Effector memory CD4-positive, alpha-beta T cell (primary cell): ENCODE measurements around the gene GOLGA7B.

Source experiments
- DNase-seq, 3 donors: peaks; one replicate each; pipeline ENCODE4 v3.0.0-alpha.2; 2020
- H3K27ac ChIP-seq: 2 replicates; pipeline ENCODE4 v1.7.0; 2013; ENCODE audit warnings: mild to moderate bottlenecking, low read length, moderate library complexity; ENCODE audit not compliant: insufficient read depth, poor library complexity, severe bottlenecking
- H3K27me3 ChIP-seq: replicated peaks from 2 replicates; pipeline ENCODE4 v1.7.0; 2013; ENCODE audit warnings: mild to moderate bottlenecking, low read length; ENCODE audit not compliant: insufficient read depth, control insufficient read depth, poor library complexity, severe bottlenecking
- H3K36me3 ChIP-seq: 2 replicates; pipeline ENCODE4 v1.7.0; 2013; ENCODE audit warnings: mild to moderate bottlenecking, low read length, moderate library complexity; ENCODE audit not compliant: control insufficient read depth, insufficient read depth
- H3K4me1 ChIP-seq: 2 replicates; pipeline ENCODE4 v1.7.0; 2013; ENCODE audit warnings: low read length, mild to moderate bottlenecking; ENCODE audit not compliant: control insufficient read depth, insufficient read depth, poor library complexity, severe bottlenecking
- H3K4me3 ChIP-seq: 2 replicates; pipeline ENCODE4 v1.7.0; 2013; ENCODE audit warnings: low read length, low read depth, mild to moderate bottlenecking; ENCODE audit not compliant: insufficient read depth, poor library complexity, severe bottlenecking
- H3K9me3 ChIP-seq: 2 replicates; pipeline ENCODE4 v1.7.0; 2013; ENCODE audit warnings: mild to moderate bottlenecking, low read length, moderate library complexity; ENCODE audit not compliant: control insufficient read depth

GOLGA7B gene

DNA sequence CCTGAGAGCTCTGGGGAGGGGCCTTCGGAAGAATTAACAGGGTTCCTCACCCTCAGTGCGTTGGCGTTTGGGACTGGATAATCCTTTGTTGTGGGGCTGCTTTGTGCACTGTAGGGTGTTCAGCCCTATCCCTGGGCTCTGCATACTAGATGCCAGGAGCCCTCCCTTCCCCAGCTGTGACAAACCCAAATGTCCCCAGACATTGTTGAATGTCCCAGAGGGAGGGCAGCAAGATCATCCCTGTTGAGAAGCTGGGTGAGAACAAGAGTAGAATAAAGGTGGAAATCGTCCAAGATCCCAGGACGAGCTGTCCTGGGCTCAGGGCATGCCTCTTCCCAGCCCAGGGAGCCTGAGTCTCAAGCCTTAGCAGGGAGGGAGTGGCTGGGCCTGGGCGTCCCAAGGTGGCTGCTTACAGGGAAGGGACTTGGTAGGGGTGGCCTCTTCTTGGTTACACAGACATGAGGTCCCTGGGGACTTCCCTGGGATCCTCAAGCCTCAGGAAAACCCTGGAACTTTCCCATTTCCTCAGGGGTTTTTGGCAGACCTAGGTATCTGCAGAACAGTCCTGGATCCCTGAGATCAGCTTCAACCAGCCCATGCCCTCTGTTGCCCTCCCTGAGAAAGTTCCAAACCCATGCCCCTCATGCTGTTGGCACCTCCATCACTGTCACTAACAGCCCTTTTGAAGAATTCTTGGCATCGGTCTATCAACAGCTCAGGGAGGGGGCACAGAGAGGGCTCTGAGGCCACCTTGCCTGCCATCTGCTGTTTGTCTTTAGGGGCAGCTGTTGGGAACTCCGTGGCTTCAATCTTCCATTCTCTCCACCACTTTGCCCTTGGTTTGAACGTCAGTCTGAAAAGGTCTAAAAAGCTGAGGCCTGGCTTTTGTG is 53.7 kb downstream of the GOLGA7B start:
- H3K27me3 ChIP-seq, result no peaks in the 10 kb centered on the region
- H3K9me3 ChIP-seq, result no peaks in the 10 kb centered on the region
- H3K4me1 ChIP-seq, result no peaks in the 10 kb centered on the region
- no peak overlapping the region for H3K4me3 ChIP-seq
- no peaks in the 10 kb centered on the region for H3K36me3 ChIP-seq
- H3K27ac ChIP-seq, result no peak overlapping the region
- DNase-seq, result no peak

DNA sequence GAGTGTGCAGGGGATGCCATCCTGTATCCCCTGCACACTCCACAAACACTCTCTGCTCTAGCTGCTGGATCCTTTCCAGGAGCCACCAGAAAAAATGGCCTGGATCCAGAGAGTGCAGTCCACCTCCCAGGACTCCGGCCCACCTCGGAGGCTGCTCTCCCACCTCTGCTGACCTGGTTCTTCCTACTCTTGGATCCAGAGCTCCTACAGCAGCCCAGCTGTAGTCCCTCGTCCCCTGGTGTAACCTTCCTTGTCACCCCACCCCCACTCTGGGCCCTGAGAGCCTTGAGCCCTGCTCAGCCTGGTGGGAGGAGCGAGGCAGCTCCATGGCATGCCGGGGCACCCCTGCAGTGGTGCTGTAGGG is 54.4 kb downstream of the GOLGA7B start:
- no peaks in the 10 kb centered on the region for H3K27me3 ChIP-seq
- H3K9me3 ChIP-seq, result no peaks in the 10 kb centered on the region
- no peak for DNase-seq
- no peaks in the 10 kb centered on the region for H3K4me1 ChIP-seq
- H3K27ac ChIP-seq, result no peak overlapping the region
- no peak overlapping the region for H3K4me3 ChIP-seq
- H3K36me3 ChIP-seq, result no peaks in the 10 kb centered on the region

DNA sequence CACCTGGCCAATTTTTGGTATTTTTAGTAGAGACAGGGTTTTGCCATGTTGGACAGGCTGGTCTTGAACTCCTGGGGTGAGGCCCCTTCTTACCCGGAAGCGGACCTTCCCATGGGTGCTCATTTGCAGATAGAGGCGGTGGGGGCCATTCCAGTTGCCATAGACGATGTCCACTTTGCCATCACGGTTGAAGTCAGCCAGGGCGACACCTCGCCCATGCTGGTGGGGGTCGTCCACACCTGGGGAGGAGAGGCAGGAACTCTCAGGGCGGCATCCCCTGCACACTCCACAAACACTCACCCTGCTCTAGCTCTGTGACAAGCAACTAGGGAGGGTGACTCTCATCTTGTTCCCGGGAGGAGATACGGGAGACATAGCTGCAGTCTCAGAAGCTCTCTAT is 54.9 kb downstream of the GOLGA7B start:
- Histone ChIP-seq H3K9me3 (no peaks in the 10 kb centered on the region), H3K27me3 (no peaks in the 10 kb centered on the region)

GRCh38 chr10:97905276-97905675 is 55.6 kb downstream of the GOLGA7B start:
- Histone ChIP-seq H3K9me3 (no peaks in the 10 kb centered on the region), H3K36me3 (no peaks in the 10 kb centered on the region), H3K27me3 (no peaks in the 10 kb centered on the region), H3K4me1 (no peaks in the 10 kb centered on the region), H3K4me3 (no peak overlapping the region), H3K27ac (no peak overlapping the region)
- DNase-seq, result no peak

More for the DNA sequence above, 54.9 kb downstream of the GOLGA7B start:
- DNase-seq, result no peak
- Histone ChIP-seq H3K4me3 (no peak overlapping the region), H3K36me3 (no peaks in the 10 kb centered on the region), H3K27ac (no peak overlapping the region), H3K4me1 (no peaks in the 10 kb centered on the region)

- Histone ChIP-seq H3K36me3 (no peaks in the 10 kb centered on the region), H3K9me3 (no peaks in the 10 kb centered on the region), H3K4me1 (no peaks in the 10 kb centered on the region), H3K27me3 (no peaks in the 10 kb centered on the region), H3K27ac (no peak overlapping the region), H3K4me3 (no peak overlapping the region)
- no peak for DNase-seq
Observed at GRCh38 chr10:97907211-97907610, 57.6 kb downstream of the GOLGA7B start.

DNA sequence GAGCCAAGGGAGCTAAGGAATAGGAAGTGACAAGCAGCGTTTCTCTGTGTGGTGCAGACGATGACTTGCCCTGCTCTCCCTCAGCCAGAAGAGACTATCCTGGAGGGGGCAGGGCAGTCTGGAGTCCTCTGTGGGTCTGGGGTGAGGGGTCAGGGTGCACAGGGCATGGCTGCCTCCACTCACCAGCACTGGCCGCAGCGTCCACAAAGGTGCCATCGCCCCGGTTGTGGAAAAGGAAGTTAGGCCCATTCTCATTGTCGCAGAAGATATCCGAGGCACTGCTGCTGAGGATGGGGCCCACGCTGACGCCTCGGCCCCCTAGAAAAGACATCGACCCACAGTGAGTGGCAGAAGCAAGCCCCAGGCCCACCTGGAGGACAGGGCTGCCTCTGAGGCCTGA is 58.2 kb downstream of the GOLGA7B start:
- no peaks in the 10 kb centered on the region for H3K9me3 ChIP-seq
- no peaks in the 10 kb centered on the region for H3K27me3 ChIP-seq
- no peaks in the 10 kb centered on the region for H3K4me1 ChIP-seq
- no peak overlapping the region for H3K4me3 ChIP-seq
- no peaks in the 10 kb centered on the region for H3K36me3 ChIP-seq
- no peak for DNase-seq
- H3K27ac ChIP-seq, result no peak overlapping the region

- Histone ChIP-seq H3K4me3 (no peak overlapping the region), H3K4me1 (no peaks in the 10 kb centered on the region), H3K27ac (no peak overlapping the region), H3K27me3 (no peaks in the 10 kb centered on the region), H3K9me3 (no peaks in the 10 kb centered on the region), H3K36me3 (no peaks in the 10 kb centered on the region)
- DNase-seq, result no peak
Observed at GRCh38 chr10:97910661-97911060, 61.0 kb downstream of the GOLGA7B start.

DNA sequence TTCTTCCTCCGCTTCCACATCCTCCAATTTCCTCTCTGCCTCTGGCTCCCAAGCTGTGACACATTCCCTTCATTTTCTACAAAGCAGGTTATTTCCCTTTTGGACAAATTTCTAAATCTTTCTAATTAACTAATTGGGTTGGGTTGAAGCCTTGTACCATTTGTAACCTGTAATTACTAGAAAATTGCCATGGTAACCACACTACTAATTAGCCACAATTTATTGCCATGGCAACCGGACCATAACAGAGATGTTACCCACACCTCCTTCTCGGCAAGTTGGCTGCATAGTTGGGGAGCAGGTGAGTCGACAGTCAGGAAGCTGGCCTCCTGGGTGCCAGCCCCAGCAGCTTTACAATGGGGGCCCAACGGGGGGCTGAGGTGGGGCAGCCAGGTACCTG is 61.6 kb downstream of the GOLGA7B start:
- Histone ChIP-seq H3K9me3 (no peaks in the 10 kb centered on the region), H3K36me3 (no peaks in the 10 kb centered on the region), H3K4me1 (no peaks in the 10 kb centered on the region), H3K27me3 (no peaks in the 10 kb centered on the region), H3K4me3 (no peak overlapping the region), H3K27ac (no peak overlapping the region)
- no peak for DNase-seq

DNA sequence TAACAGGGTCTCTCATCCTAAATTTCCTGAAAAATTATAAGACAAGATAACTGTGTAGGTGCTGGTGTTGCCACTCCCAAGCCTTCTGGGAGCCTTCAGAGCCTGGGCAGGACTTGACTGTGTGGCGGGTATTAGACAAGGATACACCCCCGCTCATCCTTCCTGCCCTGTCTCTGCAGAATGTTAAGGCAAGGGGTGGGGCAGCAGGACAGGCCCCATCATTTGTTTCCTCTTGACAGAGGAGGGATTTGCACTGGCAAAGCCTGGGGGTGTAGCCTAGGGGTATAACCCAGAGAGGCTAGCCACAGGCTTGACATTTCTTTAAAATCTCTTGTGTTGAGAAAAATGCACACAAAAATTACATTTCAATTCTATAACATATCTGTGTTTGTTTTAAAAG is 63.5 kb downstream of the GOLGA7B start:
- no peaks in the 10 kb centered on the region for H3K36me3 ChIP-seq
- H3K9me3 ChIP-seq, result no peaks in the 10 kb centered on the region
- H3K27me3 ChIP-seq, result no peaks in the 10 kb centered on the region

GRCh38 chr10:97913614-97914013 is 64.0 kb downstream of the GOLGA7B start:
- Histone ChIP-seq H3K27me3 (no peaks in the 10 kb centered on the region), H3K4me1 (no peaks in the 10 kb centered on the region), H3K27ac (no peak overlapping the region), H3K36me3 (no peaks in the 10 kb centered on the region), H3K9me3 (no peaks in the 10 kb centered on the region), H3K4me3 (no peak overlapping the region)
- DNase-seq, result no peak

More for the DNA sequence above, 63.5 kb downstream of the GOLGA7B start:
- Histone ChIP-seq H3K27ac (no peak overlapping the region), H3K4me1 (no peaks in the 10 kb centered on the region), H3K4me3 (no peak overlapping the region)
- no peak for DNase-seq
